ENCODE measurements around the gene KRTAP13-2.

The KRTAP13-2 gene

DNA sequence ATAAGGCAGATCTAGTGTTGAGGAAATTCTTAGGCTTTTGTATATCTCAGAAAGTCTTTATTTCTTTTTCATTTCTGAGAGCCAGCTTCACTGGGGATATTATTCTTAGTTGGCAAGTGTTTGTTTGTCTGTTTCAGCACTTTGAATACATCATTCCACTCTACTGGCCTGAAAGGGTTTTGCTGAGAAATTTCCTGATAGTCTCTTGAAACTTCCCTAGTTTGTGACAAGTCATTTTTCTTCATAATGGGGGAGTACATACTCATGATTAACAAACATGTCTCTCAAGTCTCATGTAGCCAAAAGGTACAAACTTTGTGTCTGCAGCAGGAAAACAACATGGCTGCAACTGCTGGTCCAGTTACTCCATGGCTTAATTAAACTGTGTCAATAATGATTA, 45.7 kb downstream of the KRTAP13-2 start:
- DNase-seq (ENCODE audit: low spot score), result no peak

Data from COLO829 (cell line).